Parathyroid adenoma (tissue), 2 donors: ENCODE data around the gene SLC25A47.

ENCODE experiments used
- H2AFZ ChIP-seq: fragments of 300-600 bp; sonication (generic); one replicate; pipeline ENCODE4 v1.7.0; 2017; ENCODE audit warnings: antibody characterized with exemption, mild to moderate bottlenecking
- H3K27ac ChIP-seq: fragments of 300-600 bp; sonication (generic); one replicate; pipeline ENCODE4 v1.7.0; 2017
- H3K27me3 ChIP-seq: fragments of 300-600 bp; sonication (generic); one replicate; pipeline ENCODE4 v1.7.0; 2017; ENCODE audit warnings: low read length; ENCODE audit not compliant: control insufficient read depth, insufficient read depth
- H3K36me3 ChIP-seq: fragments of 300-600 bp; sonication (generic); one replicate; pipeline ENCODE4 v1.7.0; 2017; ENCODE audit warnings: low read length; ENCODE audit not compliant: control insufficient read depth, insufficient read depth
- H3K4me1 ChIP-seq: fragments of 300-600 bp; sonication (generic); one replicate; pipeline ENCODE4 v1.7.0; 2017; ENCODE audit warnings: control low read depth
- H3K4me2 ChIP-seq: fragments of 300-600 bp; sonication (generic); one replicate; pipeline ENCODE4 v1.7.0; 2017; ENCODE audit warnings: low read length
- H3K4me3 ChIP-seq: fragments of 300-600 bp; sonication (generic); one replicate; pipeline ENCODE4 v1.7.0; 2017; ENCODE audit warnings: low read depth, low read length
- H3K79me2 ChIP-seq: fragments of 300-600 bp; sonication (generic); one replicate; pipeline ENCODE4 v1.7.0; 2017; ENCODE audit warnings: control low read depth
- H3K9ac ChIP-seq: fragments of 300-600 bp; sonication (generic); one replicate; pipeline ENCODE4 v1.7.0; 2017; ENCODE audit warnings: mild to moderate bottlenecking
- H3K9me3 ChIP-seq: fragments of 300-600 bp; sonication (generic); one replicate; pipeline ENCODE4 v1.7.0; 2017; ENCODE audit warnings: low read length; ENCODE audit not compliant: control insufficient read depth
- TF ChIP-seq, protein P1 (sequence below): fragments of 300-600 bp; sonication (generic); IDR thresholded peaks from one replicate; pipeline ENCODE4 v1.7.0; 2017; ENCODE audit warnings: antibody characterized with exemption, mild to moderate bottlenecking
- donor health status: primary hyperparathyroidism.

The SLC25A47 gene

DNA sequence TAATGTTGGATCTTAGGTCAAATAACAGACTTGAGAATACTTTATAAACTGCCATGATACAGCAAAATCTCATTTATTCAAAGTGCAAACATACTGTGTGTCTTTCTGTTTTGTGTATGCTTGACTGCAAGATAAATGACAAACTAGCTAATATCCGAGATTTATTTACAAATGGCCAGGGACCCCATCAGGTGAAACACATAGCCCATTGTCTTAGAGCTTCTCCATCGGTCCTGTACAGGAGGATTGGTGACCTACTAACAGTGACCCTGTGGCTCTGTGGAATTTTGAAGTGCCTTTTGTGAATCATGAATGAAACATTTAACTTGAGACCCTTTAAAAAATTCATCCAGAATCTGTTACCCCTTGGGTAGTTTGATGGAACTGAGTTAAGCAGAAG lies 44.0 kb upstream of the SLC25A47 start:
- no peaks in the 10 kb centered on the region for H3K4me1 ChIP-seq
- no peak overlapping the region for H2AFZ ChIP-seq
- no peaks in the 10 kb centered on the region for H3K36me3 ChIP-seq
- no peaks in the 10 kb centered on the region for H3K9me3 ChIP-seq
- H3K79me2 ChIP-seq = peaks cover 50% of the 10 kb centered on the region
- no peak overlapping the region for H3K4me2 ChIP-seq
- H3K4me3 ChIP-seq = no peak overlapping the region
- TF ChIP-seq, protein P1, sequence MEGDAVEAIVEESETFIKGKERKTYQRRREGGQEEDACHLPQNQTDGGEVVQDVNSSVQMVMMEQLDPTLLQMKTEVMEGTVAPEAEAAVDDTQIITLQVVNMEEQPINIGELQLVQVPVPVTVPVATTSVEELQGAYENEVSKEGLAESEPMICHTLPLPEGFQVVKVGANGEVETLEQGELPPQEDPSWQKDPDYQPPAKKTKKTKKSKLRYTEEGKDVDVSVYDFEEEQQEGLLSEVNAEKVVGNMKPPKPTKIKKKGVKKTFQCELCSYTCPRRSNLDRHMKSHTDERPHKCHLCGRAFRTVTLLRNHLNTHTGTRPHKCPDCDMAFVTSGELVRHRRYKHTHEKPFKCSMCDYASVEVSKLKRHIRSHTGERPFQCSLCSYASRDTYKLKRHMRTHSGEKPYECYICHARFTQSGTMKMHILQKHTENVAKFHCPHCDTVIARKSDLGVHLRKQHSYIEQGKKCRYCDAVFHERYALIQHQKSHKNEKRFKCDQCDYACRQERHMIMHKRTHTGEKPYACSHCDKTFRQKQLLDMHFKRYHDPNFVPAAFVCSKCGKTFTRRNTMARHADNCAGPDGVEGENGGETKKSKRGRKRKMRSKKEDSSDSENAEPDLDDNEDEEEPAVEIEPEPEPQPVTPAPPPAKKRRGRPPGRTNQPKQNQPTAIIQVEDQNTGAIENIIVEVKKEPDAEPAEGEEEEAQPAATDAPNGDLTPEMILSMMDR = no peak
- no peak overlapping the region for H3K9ac ChIP-seq
- no peak overlapping the region for H3K27ac ChIP-seq
- H3K27me3 ChIP-seq = no peaks in the 10 kb centered on the region

GRCh38 chr14:100279563-100279962 lies 43.6 kb upstream of the SLC25A47 start:
- TF ChIP-seq, protein P1 = no peak
- no peak overlapping the region for H3K9ac ChIP-seq
- no peaks in the 10 kb centered on the region for H3K36me3 ChIP-seq
- H3K27me3 ChIP-seq = no peaks in the 10 kb centered on the region
- no peak overlapping the region for H3K4me2 ChIP-seq
- H2AFZ ChIP-seq = no peak overlapping the region
- H3K27ac ChIP-seq = no peak overlapping the region
- peaks cover 46% of the 10 kb centered on the region for H3K79me2 ChIP-seq
- H3K9me3 ChIP-seq = no peaks in the 10 kb centered on the region
- H3K4me3 ChIP-seq = no peak overlapping the region
- peaks cover 1% of the 10 kb centered on the region for H3K4me1 ChIP-seq

DNA sequence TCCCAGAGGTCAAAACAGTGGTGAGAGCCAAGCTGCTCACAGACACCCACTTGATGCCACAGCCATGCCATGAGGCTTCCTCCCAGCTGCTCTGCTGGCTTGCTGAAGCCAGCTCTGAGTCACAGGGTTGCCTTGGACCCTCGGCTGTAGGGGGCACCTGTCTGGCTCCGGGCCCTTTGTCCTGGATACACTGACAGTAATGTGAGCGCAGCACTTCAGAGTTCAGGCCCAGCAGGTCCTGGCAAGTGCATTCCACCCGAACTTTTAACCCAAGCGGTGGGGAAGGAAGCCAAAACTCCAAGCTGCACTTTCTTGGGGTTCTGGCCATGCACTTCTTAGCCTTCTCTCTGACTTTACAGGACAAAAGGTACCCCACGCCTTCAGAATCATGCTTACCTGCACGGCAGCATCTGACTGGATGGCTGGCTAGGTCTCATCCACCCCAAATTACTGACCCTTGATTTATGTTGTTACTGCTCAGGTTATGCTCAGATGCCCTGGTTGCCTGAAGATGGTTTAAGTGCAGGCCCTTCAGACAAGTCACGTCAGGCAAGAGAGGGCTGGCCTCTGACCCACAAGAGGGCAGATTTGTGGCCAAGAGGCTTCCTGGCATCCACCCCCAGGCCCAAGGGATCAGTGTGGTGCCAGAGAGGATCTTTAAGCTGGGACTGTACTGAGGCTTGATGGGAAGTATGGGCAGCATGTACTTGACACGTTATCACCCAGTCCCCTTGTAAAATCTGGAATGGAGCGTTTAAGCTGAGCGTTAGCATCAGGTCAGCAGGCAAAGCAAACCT lies 41.7 kb upstream of the SLC25A47 start:
- peaks cover 2% of the 10 kb centered on the region for H3K4me1 ChIP-seq
- no peaks in the 10 kb centered on the region for H3K36me3 ChIP-seq
- H3K27ac ChIP-seq = no peak overlapping the region
- peaks cover 31% of the 10 kb centered on the region for H3K79me2 ChIP-seq
- no peak overlapping the region for H3K4me3 ChIP-seq
- H2AFZ ChIP-seq = no peak overlapping the region
- TF ChIP-seq, protein P1 = no peak
- no peaks in the 10 kb centered on the region for H3K27me3 ChIP-seq
- H3K4me2 ChIP-seq = no peak overlapping the region
- H3K9me3 ChIP-seq = no peaks in the 10 kb centered on the region
- no peak overlapping the region for H3K9ac ChIP-seq

GRCh38 chr14:100282083-100282350 lies 41.1 kb upstream of the SLC25A47 start:
- Histone ChIP-seq H3K27ac (no peak overlapping the region), H3K4me3 (no peak overlapping the region), H3K27me3 (no peaks in the 10 kb centered on the region), H3K4me2 (no peak overlapping the region), H3K4me1 (peaks cover 2% of the 10 kb centered on the region), H3K9ac (no peak overlapping the region), H2AFZ (no peak overlapping the region), H3K79me2 (peaks cover 31% of the 10 kb centered on the region), H3K9me3 (no peaks in the 10 kb centered on the region), H3K36me3 (no peaks in the 10 kb centered on the region)
- TF ChIP-seq, protein P1 = no peak
